ENCODE measurements around the gene EIF3L.

- TF ChIP-seq SPI1 (IDR thresholded peaks at IDR 0.05; ENCODE audit: low read depth, low read length) (no peak), POLR2A (IDR thresholded peaks at IDR 0.05; ENCODE audit: low read depth, low read length) (no peak), TAF1 (IDR thresholded peaks at IDR 0.05; ENCODE audit: low read depth, low read length) (no peak), POLR2AphosphoS5 (IDR thresholded peaks at IDR 0.05; ENCODE audit: low read depth, low read length) (no peak), PAX5 (IDR thresholded peaks at IDR 0.05; ENCODE audit: insufficient read depth, low read length, severe bottlenecking) (no peak), POU2F2 (IDR thresholded peaks at IDR 0.05; ENCODE audit: low read depth, low read length) (no peak)
Measured at GRCh38 chr22:37913233-37913721, 64.1 kb downstream of the EIF3L start.
